ENCODE data around the gene HABP4. TPM values are rescaled to one million over a fixed set of nuclear protein-coding genes. Genes with fewer than 3 reads are reported as not detected.
A peak's percentile ranks its signal among the peaks of the same experiment; 100 is the strongest.

HABP4 gene
- total RNA-seq, 2 donors from 2014 or later = 13.5 to 24.3 TPM

DNA sequence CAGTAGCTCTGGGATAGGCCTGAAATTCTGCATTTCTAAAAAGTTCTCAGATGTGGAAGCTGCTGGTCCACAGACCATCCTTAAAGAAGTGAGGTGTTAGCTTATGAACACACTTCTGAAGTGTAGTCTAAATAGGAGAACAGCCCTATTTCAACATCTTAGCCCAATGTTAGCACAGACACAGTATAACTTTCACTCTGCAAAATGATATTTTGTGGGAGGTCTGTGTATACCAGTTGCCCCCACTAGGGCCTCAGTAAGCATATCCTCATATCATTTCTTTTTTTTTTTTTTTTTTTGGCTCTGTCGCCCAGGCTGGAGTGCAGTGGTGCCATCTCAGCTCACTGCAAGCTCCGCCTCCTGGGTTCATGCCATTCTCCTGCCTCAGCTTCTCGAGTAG, 7.5 kb upstream of the HABP4 start:
- no peaks in the 10 kb centered on the region for H3K9me3 ChIP-seq
- no peaks in the 10 kb centered on the region for H3K4me1 ChIP-seq (replicated peaks)
- no peaks in the 10 kb centered on the region for H3K36me3 ChIP-seq
- DNase-seq (ENCODE audit: low spot score) = no peak
- no peaks in the 10 kb centered on the region for H3K27me3 ChIP-seq (replicated peaks; ENCODE audit: insufficient read depth)
- TF ChIP-seq CTCF (IDR thresholded peaks at IDR 0.05) (no peak), POLR2AphosphoS5 (IDR thresholded peaks at IDR 0.05) (no peak), POLR2A (IDR thresholded peaks at IDR 0.05) (no peak)
- H3K4me3 ChIP-seq = no peak overlapping the region
- intact Hi-C loops (cut with DNase I) = no loop called here
- WGBS = 79% methylated on average over 3 of the region's 3 CpGs
- H3K27ac ChIP-seq = no peak overlapping the region

DNA sequence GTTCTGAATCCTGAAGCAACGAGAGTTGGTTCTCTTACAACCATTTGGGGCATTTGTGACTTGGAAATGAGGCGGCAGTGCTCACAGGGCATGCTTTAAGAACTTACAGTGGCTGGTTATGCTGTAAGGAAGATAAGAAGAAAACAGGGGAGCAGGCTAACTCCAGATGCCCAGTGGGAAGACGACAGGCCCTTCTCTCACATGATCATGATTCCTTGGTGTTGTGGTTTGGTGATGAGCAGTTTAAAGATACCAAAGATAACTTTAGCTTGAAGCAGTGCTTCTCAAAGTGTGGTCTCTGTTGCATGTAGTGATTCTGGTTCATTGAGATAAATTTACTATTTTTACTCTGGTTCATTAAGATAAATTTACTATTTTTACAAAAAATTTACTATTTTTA, 2.6 kb upstream of the HABP4 start:
- intact Hi-C loops (cut with DNase I) = loop anchor here (5.0 kb wide), 1 partner anchor 170 kb away; the partner anchor contains the start of gene CDC14B
- Histone ChIP-seq H3K27me3 (replicated peaks; ENCODE audit: insufficient read depth) (no peaks in the 10 kb centered on the region), H3K27ac (no peak overlapping the region), H3K4me3 (no peak overlapping the region), H3K36me3 (no peaks in the 10 kb centered on the region), H3K9me3 (no peaks in the 10 kb centered on the region), H3K4me1 (replicated peaks) (no peaks in the 10 kb centered on the region)
- TF ChIP-seq POLR2A (IDR thresholded peaks at IDR 0.05) (no peak), POLR2AphosphoS5 (IDR thresholded peaks at IDR 0.05) (no peak), CTCF (IDR thresholded peaks at IDR 0.05) (no peak)
- no peak for DNase-seq (ENCODE audit: low spot score)
- WGBS = 86% methylated on average over 3 of the region's 3 CpGs

GRCh38 chr9:96448546-96449170, 1.3 kb upstream of the HABP4 start:
- H3K4me3 ChIP-seq = no peak overlapping the region
- DNase-seq (ENCODE audit: low spot score) = no peak
- H3K9me3 ChIP-seq = no peaks in the 10 kb centered on the region
- no peak overlapping the region for H3K27ac ChIP-seq
- H3K36me3 ChIP-seq = no peaks in the 10 kb centered on the region
- intact Hi-C loops (cut with DNase I) = loop anchor here (5.0 kb wide), 1 partner anchor 169 kb away; the partner anchor contains the start of gene CDC14B
- WGBS = 91% methylated on average over 11 of the region's 11 CpGs
- no peaks in the 10 kb centered on the region for H3K4me1 ChIP-seq (replicated peaks)
- H3K27me3 ChIP-seq (replicated peaks; ENCODE audit: insufficient read depth) = no peaks in the 10 kb centered on the region
- TF ChIP-seq POLR2A (IDR thresholded peaks at IDR 0.05) (no peak), POLR2AphosphoS5 (IDR thresholded peaks at IDR 0.05) (no peak), CTCF (IDR thresholded peaks at IDR 0.05) (no peak)

DNA sequence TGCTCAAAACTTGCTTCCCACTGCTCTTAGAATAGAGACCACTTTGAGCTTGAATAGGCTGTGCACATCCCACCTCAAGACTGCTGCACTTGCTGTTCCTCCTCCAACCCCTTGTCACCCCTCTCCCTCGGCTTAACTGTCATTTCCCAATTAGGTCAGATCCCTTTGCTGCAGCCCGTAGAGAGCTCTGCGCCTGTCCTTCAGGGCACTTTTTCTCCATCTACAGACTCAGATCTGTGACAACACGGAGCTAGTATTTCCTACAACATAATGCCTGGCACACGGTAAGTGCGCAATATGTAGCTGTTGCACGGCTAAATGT, 485 bp upstream of the HABP4 start:
- H3K36me3 ChIP-seq = no peaks in the 10 kb centered on the region
- peak overlapping the region; percentile 68 to 69 for H3K4me3 ChIP-seq
- peak overlapping the region; percentile 67 to 85 for H3K27ac ChIP-seq
- intact Hi-C loops (cut with DNase I) = loop anchor here (5.0 kb wide), 1 partner anchor 168 kb away; the partner anchor contains the start of gene CDC14B
- DNase-seq (ENCODE audit: low spot score) = no peak
- TF ChIP-seq CTCF (IDR thresholded peaks at IDR 0.05) (no peak), POLR2AphosphoS5 (IDR thresholded peaks at IDR 0.05) (no peak), POLR2A (IDR thresholded peaks at IDR 0.05) (no peak)
- no peaks in the 10 kb centered on the region for H3K27me3 ChIP-seq (replicated peaks; ENCODE audit: insufficient read depth)
- WGBS = under 1% methylated on average over 7 of the region's 7 CpGs
- H3K9me3 ChIP-seq = no peaks in the 10 kb centered on the region
- H3K4me1 ChIP-seq (replicated peaks) = no peaks in the 10 kb centered on the region
